Activated T-helper 9 cell treated with anti-CD3 and anti-CD28 coated beads, Interleukin-2, amount 50 U/mL, for 16 hours (primary cell): ENCODE data around the gene EGFR.
"Not testable (repeated sequence)": the region's sequence is repeated elsewhere in the genome, so short reads cannot be mapped to it uniquely, and the experiment has no call there.

Experiments used
- DNase-seq: peaks from one replicate; pipeline ENCODE4 v3.0.0-alpha.2; 2020; ENCODE audit warnings: low read depth

Gene EGFR

DNA sequence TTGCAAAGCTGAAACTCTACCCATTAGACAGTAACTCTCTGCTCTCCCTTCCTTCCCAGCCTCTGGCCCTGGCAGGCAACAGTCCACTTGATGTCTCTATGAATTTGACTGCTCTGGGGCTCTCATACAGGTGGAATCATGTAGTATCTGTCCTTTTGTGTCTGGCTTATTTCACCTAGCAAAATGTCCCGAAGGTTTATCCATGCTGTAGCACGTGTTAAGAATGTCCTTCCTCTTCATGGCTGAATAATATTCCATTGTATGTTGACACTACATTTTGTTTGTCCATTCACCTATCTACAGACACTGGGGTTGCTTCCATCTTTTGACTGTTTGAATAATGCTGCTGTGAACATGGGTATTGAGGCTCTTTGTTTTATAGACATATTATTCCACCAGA is 128.9 kb downstream of the EGFR start:
- no peak for DNase-seq

DNA sequence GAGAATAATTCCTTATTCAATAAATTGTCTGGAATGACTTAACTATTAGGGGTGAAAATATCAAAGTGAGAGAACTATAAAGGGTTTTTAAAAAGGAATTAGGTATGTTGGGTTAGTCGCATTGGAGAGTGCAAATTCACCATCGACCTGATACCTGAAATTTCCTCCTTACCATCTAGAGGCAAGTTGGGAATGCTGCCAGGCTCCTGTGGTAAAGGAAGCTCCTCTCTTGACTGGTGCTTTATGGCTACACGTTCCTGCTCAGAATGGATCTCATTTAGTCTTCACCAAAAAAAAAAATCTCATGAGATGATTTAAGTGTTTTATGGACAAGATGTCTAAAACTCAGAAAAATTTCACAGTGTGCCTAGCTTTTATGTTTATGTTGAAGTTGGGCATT is 129.8 kb downstream of the EGFR start:
- no peak for DNase-seq

DNA sequence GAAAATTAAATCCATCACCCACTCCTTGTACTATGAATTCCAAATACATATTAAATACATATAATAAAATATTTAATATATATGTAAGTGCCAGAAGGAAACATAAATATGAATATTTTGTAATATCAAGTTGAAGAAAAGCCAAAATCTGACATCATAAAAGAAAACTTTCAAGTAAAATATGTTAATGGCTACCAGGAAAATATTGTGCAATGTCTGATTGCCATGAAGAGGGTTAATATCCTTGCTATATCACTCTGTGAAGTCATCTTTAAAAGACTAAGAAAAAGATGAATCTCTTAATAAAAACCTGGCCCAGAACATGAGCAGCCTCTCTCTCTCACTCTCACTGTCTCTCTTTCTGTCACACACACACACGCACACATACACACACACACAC is 130.2 kb downstream of the EGFR start:
- DNase-seq, result no peak

DNA sequence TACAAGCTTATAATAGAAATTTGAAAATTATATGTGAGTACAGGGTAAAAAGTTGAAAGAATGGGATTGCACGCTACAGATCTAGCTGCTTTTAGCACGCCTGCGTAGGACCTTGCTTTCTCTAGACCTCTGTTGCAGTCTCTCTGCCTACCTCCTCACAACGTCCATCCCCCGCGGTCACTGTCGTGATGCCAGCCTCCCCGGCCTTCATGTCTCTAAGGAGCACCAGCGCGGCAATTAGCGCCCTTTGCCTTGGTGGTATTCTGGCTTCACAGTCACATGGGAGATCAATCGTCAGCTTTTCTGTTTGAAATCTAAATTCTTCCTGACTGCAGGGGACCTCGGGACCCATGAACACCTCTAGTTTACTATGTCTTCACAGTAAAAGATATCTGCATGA is 131.3 kb downstream of the EGFR start:
- no peak for DNase-seq

DNA sequence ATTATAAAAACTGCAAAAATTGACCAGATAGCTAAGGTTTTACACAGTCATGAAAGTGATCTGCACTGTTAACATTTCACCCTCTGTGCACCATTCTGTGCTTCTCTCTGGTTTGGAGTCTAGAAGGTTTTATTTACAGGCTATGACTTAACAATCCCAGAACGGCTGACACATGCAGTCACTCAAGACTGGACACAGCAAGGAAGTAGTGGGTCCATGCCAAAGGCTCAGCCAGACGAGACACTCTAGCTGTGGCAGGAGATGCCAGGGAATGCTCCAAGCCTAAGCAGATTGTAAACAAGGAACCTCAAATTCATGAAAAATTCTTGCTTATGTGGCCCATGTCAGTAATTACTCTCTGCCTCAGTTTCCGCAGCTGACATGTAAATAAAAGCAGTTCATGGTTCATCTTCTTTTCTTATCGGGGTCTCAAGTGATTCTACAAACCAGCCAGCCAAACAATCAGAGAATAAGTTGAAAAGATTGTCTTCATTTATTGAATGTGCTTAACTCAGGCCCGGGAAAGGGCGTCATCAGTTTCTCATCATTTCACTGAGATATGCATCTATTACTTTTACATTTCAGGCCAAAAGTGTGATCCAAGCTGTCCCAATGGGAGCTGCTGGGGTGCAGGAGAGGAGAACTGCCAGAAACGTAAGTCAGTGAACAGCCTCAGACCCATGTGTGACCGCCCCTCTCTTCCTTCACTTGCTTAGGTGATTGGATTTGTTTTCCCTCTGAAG is 132.1 kb downstream of the EGFR start:
- no peak for DNase-seq

DNA sequence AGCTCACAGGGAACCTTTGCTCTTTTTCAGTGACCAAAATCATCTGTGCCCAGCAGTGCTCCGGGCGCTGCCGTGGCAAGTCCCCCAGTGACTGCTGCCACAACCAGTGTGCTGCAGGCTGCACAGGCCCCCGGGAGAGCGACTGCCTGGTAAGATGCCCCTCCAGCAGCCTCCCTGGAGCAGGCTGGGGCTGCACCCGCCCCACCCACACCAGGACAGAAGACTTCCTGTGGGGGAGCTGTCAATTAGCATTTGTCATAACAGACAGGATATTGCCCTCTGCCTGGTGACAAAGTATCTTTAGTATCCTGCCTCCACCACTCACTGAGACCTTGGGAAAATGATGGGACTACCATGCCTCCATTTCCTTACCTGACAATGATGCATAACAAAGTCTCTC is 133.7 kb downstream of the EGFR start:
- no peak for DNase-seq

DNA sequence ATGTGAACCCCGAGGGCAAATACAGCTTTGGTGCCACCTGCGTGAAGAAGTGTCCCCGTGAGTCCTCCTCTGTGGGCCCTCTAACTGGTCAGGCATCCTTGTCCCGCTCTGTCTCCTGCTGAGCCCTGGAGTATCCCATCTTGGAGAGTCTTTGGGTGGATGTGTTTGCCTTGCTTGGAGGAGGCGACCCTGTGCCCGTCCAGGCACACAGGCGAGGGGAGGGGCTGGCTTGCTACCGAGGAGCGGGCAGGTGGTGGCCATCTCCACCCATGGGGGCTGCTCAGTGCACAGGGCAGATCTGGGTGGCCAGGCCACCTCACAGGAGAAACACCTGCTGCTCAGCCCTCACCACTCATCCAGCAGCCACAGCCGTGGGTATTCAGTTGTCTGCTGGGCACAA is 135.3 kb downstream of the EGFR start:
- DNase-seq, result no peak

DNA sequence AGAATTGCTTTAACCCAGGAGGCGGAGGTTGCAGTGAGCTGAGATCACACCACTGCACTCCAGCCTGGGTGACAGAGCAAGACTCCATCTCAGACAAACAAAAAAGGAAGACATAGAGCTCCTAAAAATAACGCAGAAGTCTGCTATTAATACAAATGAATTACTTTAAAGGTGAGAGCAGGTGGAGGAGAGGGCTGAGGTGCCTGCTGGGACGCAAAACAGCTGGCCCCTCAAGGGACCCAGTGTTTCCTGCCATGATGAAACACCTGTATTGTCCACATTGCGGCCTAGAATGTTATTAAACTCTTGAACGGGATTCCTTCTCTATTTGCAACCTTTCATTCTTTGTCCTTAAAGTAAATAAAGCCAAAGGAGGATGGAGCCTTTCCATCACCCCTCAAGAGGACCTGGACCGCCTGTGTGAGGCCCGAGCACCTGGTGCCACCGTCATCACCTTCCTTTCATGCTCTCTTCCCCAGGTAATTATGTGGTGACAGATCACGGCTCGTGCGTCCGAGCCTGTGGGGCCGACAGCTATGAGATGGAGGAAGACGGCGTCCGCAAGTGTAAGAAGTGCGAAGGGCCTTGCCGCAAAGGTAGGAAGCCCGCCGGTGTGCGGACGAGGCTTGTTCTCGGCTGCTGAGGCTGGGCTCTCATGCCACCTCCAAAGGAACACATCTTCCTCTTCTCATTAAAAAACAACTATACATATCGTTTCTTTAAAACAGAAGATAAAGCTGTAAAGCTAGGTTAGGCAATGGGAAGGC is 136.7 kb downstream of the EGFR start:
- no peak for DNase-seq

DNA sequence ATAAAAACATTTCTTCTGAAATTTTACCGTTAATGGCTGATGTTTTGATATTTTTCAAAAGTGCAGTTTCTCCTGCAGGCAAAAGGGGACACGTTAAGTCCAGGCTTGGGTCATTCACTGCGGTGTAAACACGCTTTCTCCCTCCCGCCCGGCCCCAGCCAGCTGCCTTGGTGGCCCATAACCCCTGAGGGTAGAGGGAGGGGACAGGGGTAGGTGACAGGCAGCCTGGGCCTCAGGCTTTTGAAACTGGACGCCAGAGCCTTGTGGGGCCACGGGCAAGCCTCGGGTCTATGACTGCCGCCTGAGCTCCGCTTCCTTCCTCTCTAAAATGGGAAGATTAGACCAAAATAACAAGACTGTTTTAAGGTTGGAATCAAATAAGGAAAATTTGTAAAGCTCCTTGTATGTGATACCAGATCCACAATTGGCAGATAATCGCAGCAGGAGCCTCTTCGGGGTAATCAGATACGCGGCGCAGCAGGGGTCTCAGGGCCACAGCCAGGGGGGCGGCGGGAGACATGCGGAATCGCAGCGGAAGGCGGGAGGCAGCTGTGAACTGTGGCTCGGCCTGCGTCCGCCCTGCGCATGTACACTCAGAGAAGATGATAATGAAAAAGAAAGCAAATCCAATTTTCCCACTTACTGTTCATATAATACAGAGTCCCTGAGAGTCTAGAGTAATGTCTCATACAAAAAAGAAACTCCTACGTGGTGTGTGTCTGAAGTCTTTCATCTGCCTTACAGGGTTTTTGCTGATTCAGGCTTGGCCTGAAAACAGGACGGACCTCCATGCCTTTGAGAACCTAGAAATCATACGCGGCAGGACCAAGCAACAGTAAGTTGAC is 138.3 kb downstream of the EGFR start:
- DNase-seq, result no peak

DNA sequence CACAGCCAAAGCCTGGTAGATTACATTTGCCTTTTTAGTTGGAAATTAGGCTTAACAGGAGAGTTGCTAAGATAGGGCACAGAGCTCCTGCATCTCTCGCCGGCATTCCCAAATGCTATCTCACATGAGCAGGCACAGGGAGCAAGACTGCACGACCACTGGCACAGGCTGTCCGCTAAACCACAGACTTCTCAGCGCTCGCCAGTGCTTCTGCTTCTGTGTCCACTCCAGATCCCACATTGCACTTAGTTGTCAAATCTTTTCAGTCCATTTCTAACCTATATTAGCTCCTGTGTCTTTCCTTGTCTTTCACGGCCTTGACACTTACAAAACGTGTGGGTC is 138.9 kb downstream of the EGFR start:
- no peak for DNase-seq

DNA sequence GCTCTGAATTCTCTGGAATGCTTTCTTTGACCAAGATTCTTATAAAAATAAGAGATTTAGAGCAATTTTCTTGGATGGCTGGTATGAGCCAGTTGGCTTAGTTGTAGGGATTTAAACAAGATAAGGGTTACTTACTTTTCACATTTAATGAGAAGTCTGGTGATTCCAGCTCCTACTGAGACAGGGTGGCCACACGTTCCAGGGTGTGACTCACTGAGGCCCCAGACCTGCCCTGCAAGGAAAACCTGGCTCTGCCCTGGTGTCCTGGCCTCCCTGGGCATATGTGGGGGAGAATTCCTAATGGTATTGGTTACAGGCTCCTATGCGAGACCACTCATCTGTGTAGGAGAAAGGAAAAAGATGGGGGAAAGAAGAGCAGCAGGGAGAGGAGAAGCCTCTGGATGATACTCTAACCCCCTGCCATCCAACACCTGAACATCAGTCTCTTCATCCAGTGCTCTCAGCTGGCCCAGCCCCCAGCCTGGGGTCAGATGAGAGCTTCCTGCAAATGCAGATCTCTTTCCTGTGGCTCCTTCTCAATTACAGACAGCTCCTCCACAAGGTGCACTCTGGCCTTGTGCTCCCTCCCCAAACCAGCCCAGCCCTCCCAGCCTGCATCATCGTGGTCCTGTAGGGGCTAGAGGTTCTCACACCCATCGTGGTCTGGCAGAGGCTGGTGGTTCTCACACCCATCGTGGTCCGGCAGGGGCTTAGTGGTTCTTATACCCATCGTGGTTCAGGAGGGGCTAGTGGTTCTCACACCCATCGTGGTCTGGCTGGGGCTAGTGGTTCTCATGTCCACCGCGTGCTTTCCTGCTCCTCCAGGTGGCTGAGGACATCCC is 139.9 kb downstream of the EGFR start:
- DNase-seq, result no peak

DNA sequence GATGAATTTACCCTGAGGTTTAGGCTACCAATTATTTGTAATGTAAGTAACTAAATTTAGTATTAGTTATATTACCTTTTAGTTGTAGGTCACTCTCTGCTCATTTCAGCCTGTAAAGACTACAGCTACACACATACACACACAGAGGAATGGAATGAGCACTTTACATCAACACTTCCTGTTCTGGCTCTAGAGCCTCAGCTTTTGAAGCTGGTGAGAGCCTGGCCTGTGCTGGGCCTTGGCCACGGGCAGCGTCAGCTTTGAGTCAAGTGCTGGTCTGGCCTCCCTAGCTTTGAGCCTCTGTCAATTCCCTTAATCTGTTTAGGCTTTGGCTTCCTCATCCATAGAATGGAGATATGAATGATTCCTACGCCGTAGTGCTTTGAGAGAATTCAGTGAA is 141.7 kb downstream of the EGFR start:
- no peak for DNase-seq

DNA sequence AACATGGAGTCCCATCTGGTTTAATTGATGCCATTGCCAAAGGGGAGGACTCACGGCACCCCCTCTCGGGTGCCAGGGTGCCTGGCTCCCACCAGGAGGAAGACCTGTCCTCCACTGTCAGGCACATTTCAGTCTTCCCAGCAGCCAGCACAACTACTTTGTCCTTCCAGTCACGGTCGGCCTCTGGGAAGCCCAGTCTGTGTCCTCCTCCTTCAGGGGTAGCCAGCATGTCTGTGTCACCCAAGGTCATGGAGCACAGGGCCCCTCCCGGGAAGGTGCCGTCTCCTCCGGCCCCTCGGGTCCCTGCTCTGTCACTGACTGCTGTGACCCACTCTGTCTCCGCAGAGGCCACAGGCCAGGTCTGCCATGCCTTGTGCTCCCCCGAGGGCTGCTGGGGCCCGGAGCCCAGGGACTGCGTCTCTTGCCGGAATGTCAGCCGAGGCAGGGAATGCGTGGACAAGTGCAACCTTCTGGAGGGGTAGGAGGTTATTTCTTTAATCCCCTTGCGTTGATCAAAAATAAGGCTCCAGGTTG is 142.4 kb downstream of the EGFR start:
- no peak for DNase-seq

DNA sequence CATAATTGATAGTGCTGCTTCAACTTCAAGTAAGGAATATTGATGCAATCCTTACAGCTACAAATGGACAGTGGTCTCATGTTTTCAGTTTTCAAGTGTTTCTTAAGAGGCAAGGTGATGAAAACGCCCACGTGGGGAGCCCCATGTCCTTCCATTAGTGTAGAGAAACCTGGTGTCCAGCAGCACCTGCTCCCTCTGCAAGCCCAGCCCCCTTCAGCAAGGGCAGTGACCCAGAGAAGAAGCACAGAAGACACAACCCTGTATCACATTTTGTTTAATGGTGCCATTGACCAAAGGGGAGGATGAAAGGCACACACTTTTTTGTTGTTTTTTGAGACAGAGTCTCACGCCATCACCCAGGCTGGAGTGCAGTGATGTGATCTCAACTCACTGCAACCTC is 143.7 kb downstream of the EGFR start:
- DNase-seq, result no peak

DNA sequence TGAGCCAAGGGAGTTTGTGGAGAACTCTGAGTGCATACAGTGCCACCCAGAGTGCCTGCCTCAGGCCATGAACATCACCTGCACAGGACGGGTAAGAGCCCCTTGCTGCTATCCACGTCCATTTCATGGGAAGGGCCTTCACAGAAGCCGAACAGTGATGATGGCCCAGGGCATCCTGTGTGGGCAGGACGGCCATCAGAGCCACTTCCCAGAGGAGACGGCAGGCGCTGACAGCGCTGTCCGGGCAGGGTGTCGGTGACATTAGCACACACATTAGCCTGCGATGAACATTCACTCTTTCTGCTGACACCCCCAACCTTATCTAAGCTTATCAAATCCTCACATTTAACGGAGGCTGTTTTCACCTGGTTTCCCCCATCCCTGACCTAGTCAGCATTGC is 144.9 kb downstream of the EGFR start:
- no peak for DNase-seq

DNA sequence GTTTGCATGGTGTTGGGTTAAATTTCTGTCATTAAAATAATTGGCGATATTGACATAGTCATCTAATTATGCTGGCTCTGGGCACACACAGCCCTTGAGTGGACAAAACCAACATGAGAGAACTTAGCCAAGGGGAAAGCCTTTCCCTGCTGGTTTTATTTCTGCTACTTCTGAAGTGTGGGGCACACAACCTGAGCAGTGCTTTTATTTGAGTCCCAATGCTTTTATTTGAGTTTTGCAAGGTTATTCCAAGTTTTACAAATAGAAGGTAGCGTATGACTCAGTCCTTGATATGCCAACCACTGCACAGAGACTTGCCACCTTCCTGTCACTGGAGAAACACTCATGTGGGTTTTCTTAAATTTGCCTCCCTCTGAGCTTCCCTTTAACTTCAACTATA is 145.7 kb downstream of the EGFR start:
- no peak for DNase-seq

DNA sequence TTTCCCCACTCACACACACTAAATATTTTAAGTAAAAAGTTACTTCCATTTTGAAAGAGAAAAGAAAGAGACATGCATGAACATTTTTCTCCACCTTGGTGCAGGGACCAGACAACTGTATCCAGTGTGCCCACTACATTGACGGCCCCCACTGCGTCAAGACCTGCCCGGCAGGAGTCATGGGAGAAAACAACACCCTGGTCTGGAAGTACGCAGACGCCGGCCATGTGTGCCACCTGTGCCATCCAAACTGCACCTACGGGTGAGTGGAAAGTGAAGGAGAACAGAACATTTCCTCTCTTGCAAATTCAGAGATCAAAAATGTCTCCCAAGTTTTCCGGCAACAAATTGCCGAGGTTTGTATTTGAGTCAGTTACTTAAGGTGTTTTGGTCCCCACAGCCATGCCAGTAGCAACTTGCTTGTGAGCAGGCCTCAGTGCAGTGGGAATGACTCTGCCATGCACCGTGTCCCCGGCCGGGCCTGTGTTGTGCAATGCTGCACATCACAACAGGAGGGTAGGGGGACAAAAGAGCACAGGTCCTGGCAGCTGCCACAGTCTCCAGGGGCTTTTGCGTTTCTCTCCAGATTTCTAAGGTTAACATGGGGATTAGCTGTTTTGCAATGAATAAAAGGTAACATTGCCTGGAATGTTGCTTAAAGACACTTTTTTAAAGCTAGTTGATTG is 146.5 kb downstream of the EGFR start:
- no peak for DNase-seq

DNA sequence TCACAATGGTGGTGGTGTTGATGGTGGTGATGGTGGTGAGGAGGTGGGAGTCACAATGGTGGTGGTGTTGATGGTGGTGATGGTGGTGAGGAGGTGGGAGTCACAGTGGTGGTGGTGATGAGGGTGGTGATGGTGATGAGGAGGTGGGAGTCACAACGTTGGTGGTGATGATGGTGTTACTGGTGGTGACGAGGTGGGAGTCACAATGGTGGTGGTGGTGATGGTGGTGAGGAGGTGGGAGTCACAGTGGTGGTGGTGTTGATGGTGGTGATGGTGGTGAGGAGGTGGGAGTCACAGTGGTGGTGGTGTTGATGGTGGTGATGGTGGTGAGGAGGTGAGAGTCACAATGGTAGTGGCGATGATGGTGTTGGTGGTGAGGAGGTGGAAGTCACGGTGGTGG is 148.5 kb downstream of the EGFR start:
- DNase-seq, result not testable (repeated sequence)

DNA sequence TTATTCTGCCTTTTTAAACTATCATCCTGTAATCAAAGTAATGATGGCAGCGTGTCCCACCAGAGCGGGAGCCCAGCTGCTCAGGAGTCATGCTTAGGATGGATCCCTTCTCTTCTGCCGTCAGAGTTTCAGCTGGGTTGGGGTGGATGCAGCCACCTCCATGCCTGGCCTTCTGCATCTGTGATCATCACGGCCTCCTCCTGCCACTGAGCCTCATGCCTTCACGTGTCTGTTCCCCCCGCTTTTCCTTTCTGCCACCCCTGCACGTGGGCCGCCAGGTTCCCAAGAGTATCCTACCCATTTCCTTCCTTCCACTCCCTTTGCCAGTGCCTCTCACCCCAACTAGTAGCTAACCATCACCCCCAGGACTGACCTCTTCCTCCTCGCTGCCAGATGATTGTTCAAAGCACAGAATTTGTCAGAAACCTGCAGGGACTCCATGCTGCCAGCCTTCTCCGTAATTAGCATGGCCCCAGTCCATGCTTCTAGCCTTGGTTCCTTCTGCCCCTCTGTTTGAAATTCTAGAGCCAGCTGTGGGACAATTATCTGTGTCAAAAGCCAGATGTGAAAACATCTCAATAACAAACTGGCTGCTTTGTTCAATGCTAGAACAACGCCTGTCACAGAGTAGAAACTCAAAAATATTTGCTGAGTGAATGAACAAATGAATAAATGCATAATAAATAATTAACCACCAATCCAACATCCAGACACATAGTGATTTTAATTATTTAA is 151.7 kb downstream of the EGFR start:
- no peak for DNase-seq

DNA sequence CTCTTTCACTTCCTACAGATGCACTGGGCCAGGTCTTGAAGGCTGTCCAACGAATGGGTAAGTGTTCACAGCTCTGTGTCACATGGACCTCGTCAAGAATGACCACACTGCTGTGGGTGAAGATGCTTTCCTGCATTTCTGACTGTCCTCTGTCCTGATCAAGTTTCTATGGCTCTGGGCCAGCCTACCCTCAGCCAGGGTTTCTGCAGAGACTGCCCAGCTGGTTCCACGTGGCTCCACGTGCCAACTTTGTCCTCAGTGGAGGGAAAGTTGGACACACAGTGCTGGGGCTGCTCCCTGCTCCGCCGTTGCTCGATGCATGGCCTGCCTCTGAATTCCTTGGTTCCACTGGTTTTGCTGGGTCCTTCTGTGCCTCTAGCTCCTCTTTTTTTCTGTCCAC is 152.3 kb downstream of the EGFR start:
- DNase-seq, result no peak

DNA sequence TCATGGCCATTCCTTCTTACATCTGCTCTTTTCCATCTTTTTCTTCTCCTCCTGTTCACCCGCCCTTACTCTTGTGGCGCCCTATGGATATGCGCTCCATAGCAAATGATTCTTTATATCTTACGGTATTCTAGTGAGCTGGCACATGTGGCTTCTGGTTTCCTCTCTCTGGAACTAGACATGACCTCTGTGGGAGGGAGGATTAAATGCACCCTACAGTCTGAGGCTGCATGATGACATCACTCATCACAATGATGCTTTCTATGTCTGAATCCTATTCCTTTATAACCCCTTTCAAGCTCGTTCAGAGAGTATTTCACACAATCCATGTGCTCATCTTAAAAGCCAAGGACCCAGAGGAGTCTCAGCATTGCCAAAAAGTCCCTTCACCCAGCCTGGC is 153.3 kb downstream of the EGFR start:
- no peak for DNase-seq
